HG03135 (cell line): ENCODE measurements around the gene TMEM273.

Experiments used
- ATAC-seq: cut with Tn5 transposase; IDR thresholded peaks from one replicate; pipeline ENCODE4 v1.9.1; 2021; ENCODE audit warnings: mild to moderate bottlenecking, moderate library complexity; ENCODE audit not compliant: unreplicated experiment

The TMEM273 gene

DNA sequence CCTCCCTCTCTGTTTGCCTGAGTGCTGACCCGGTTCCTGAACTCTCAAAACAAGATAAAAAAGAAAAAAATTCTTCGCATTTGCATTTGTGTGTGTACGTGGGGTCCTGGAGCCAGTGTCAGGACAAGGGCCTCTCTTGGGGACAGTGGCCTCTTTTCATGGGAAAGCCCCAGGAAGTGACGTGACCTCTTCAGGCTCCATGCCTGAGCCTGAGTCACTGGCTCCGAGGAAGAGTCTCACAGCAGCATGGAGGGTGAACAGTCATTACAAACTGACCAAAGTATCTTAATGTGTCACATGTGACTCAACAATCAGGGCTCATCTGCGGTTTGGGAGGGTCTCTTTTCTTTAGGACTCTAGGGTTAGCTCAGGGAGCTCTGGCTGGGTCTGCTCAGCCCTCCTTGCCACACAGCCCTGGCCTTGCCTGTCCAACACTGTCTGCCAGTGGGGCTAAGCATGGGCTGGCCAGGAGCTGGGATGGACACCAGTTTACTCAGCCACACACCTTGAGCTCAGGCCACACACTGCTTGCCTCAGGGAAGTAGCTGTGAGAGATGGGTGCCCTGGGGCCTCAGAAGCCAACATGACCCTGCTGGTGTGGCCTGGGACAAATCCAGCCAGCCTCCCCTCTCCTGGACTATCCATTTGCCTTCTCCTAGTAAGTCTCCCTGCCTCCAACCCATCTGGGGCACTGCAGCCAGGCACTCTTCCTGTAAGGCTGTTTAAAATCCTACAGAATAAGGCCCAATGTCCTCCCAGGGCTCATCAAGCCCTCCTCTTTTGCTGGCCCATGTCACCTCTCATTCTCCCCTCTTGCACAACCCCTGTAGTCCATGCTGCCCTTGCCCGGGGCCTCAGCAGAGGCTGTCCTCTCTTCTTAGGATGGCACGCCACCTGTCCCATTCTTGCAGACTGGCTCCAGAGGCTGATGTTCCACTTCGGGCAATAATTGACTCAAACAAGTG is 10.5 kb downstream of the TMEM273 start:
- peak; percentile 72 for ATAC-seq

DNA sequence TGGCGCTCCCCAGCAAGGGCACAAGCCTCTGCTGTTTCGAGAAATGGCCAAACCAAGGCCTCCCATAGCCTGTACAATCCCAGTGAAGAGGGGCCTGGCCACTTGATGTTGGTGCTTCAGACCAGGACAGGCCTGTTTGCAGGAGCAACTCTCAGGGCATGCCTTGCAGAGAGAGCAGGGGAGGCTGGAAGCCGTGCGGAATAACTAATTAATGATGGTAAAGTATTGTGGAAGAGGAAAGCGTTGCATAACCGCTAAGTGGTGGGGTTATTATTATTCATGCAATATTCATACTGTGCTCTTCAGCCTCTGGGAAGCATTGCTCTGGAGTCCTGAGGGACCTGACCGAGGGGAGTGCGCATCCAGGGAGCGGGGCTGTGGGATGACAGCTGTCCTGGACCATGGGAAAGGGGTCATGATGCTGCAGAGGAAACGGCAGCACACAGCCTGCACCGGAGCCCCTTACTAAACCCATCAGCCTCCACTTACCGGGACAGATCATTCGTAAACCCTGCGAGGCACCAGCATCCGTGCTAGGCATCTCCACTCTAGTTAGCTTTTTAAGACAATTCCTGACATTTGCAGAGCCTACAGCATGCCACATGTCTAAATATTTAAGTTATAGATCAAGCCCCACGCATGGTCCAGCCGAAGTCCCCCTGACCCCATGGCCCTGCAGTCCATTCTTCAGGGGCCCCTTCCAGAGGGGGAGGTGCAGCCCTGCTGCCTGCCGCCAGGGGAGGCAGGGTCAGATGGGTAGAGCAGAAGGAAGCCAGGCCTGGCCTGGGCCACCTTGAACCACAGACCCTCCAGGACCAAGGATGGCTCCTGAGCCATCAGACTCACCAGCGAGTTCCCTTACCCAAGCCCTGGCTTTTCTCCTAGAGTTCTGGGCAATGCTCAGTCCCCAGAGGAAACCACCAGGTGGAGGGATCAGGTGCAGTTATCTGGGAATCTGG is 11.6 kb downstream of the TMEM273 start:
- ATAC-seq = no peak

GRCh38 chr10:49175587-49176309 is 12.4 kb downstream of the TMEM273 start:
- no peak for ATAC-seq

DNA sequence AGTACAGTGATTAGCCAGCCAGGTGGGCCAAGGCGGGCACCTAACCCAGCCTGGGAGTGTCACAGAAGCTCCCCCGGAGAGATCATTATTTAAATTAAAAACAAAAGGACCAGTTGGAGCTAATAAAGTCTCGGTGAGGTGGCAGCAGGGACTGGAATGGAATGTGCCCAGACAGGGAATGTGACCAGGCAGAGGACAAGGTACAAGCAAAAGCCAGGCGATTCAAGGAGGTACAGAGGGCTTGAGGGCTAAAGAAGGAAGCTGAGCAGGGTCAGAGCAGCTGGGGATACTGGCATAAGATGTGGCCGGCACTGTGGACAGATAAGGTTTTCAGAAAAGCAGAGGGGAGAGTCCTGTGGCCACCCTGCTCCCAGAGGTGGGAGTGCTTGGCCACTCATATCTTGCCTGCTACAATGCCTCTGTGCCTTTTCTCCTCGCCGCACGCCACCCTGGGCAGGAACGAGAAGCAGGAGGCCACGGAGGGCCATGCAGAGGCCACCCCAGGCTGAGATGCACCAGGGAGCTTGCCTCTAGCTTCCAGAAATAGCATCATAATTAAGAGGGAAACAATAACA is 13.2 kb downstream of the TMEM273 start:
- ATAC-seq = no peak

DNA sequence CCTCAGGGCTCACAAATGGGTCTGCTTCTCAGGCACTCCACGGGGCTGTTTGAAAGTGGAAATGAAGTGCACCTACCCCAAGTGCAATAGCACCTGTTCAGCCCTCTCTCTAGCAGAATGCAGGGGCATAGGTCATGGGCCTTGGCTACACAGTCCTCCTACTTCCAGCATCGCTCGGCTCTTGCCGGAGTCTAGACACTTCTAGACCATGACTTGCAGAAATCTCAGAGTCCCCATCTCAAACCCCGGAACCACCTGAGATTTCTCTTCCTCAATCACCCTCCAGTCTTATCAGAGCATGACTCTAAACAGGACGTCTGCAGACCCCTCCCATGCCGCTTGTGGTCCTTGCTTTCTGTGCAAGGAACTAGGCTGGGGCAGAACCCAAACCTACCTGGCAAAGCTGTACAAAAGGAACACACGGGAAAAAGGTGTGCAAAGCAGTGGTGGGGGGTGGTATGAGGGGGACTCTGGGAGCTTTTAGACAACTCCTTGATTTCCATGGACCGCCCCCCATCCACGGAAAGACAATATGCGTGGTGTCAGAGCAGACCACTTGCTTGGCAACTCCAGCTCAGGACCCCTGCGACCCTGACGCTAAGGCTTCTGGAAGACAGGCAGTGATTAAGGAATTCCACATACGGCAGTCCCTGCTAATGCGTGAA is 13.8 kb downstream of the TMEM273 start:
- ATAC-seq = no peak

- ATAC-seq = no peak
Observed at GRCh38 chr10:49173853-49174252, 14.3 kb downstream of the TMEM273 start.

GRCh38 chr10:49173201-49173772 is 14.9 kb downstream of the TMEM273 start:
- no peak for ATAC-seq

- no peak for ATAC-seq
Observed at GRCh38 chr10:49172777-49173132, 15.4 kb downstream of the TMEM273 start.

DNA sequence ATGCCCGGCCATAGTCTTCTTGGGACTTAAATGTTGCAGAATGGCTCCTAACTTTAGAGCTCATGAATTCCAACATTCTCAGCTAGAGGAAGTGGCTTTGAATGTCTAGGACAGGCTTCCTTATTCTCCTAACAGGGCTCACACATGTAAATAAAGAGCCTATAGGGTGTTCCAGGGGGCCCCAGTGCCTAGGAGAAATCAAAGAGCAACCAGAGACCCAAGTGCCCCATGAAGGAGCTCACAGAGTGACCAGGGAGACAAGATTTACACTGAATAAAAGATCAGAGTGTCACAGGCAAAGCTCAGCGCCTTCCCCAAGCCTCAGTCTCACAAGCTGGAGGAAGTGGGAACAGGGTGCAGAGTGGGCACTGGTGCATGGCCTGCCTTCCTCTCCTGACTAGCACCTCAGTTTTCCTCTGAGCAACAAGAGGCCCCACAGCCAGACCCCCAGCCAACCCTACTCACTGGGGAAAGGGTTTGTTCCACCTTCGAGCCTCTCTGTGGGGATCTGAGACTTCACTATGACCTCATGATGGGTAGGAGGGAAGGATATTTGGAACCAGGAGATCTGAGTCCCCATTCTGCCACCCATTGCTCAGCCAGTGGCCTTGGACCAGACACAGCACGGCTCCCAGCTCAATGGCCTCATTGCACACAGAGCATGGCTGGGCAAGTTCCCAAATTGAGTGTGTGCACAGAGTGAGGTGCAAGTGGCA is 16.0 kb downstream of the TMEM273 start:
- no peak for ATAC-seq

DNA sequence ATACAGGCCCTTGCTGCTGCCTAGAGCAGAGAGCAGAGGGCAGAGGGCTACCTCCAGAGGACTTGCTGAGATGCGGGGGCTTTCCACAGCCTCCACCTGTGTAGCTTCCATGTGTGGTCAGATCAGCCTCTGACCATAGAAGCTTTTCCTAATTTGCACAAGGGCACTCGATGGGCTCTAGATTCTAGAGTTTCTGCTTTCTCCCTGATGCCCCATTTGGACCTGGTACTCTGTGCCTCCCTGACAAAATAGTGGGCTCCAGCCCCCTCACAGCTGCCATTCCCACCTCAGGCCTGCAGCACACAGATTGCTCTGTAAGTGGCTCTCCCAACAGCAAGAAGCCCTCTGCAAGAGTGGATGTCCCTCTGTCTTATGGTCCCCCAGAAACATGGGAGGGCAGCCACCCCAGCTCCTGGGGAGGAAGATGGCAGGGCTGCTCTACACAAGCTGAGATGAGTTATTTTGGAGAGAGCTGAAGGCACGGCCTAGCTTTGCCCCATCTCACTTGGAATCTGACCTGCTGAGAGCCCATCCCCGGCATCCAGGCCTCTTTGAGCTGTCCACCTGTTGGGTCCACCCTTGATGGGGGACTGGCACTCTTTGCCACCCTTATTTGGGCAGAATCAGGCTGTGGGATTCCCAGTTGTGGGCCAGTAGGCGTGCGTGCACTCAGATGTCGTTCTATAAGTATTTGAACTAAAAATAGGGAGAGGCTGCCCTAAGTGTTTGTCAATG is 16.7 kb downstream of the TMEM273 start:
- no peak for ATAC-seq

DNA sequence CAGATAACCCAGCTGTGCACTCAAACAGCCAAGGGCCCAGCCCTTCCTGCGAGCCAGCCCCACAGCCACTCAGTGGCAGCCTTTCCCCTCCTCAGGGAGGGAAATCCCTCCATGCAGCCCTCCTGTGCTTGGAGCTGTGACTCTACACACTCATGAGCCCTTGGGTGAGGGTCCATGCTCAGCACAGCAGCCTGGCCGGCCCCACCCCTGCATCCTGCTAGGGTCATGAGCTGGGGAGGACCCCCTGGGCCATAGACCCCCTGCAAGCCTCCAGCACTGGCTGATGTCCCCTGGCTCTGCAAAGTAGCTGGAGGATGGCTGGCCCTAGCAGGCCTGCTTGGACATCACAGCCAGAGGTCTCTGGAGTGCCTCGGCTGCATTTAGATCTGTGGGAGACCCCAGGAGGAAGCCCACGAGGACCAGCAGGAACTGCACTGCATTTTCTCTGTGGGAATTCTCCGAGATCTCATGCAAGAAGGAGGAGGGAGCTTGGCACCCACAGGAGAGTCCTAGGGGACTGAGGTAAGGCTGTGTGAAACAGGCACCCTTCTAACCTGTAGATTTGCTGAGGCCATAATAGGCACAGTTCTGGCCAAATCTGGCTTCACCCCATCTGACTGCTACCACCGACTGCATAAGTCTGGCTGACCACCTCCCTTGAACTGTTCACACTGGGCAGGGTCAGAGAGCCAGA is 17.4 kb downstream of the TMEM273 start:
- ATAC-seq = no peak

GRCh38 chr10:49169776-49170175 is 18.4 kb downstream of the TMEM273 start:
- no peak for ATAC-seq

DNA sequence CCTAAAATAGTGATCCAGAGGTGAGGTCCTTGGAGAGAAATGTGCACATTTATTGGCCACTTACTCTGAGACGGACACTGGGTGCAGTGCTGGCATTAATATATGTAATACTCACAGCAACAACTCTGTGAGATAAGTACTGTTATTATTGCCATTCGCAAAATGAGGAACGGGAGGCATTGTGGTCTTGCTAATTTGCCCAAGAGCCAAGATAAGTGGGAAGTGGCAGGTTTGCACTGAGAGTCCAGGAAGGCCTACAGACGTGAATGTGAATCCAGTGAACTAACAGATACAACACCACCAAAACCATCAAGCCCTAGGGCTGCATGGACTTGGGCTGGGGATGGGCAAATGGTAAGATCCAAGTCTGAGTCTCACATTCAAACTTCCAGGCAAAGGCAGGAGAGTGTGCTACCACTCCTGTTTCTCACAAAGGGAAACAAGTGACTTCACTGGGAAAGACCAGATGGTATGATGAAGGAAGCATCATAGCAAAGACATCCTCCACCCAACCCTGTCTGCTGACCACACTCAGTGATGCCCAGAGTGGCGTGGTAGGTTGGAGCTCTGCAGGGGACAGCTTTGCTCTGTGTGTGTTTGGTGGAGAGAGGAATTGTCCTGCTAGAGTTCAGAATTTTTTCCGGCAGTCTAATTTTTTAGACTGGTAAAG is 19.2 kb downstream of the TMEM273 start:
- ATAC-seq = no peak

DNA sequence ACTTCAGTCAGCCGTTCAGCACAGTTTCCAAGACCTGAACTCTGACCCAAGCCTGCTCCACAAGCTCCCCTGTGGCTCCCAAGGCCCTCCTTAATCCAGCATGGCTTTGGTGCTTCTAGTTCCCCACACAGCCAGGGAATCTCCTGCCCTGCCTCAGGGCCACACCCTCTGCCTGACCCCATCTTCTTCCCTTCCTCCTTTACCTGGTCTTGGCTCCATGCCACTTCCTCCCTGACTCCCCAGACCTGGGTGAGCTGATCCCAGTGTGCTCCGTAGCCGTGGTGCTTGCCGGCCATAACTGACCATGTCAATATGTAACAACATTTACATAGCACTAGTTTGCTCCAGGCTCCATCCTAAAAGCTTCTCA is 20.0 kb downstream of the TMEM273 start:
- no peak for ATAC-seq

DNA sequence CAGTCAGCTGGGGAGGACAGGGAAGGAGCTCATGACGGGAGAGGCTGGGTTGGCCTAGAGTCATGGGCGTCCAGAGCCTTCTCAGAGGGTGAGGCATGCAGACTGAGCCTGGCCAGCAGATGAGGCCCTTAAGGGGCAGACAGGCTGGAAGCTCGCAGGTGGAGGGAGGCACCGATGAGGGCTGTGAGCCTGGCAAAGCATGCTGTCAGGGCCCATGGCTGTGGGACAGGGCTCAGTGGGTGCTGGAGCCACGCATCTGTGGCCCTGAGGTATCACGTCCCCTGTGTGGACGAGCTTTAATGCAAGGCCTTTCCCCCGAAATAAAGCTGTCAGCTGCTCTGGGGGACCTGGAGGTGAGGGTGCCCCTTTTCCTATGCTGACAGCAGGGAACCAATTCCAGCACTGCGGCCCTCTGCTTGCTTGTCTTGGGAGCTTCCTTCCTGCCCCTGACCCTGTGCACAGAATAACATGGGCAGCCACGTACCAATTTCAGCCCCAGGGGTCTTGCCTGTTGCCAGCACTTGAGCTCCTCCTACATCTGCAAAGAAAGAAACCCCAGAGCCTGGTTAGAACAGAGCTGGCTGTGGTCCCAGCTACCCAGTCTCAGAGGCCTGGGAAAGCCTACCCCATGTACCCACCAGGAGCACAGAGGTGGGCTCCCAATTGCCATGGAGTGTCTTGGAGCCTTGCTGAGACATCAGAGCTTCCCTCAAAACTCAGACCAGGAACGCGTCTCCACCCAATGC is 20.6 kb downstream of the TMEM273 start:
- ATAC-seq = no peak

DNA sequence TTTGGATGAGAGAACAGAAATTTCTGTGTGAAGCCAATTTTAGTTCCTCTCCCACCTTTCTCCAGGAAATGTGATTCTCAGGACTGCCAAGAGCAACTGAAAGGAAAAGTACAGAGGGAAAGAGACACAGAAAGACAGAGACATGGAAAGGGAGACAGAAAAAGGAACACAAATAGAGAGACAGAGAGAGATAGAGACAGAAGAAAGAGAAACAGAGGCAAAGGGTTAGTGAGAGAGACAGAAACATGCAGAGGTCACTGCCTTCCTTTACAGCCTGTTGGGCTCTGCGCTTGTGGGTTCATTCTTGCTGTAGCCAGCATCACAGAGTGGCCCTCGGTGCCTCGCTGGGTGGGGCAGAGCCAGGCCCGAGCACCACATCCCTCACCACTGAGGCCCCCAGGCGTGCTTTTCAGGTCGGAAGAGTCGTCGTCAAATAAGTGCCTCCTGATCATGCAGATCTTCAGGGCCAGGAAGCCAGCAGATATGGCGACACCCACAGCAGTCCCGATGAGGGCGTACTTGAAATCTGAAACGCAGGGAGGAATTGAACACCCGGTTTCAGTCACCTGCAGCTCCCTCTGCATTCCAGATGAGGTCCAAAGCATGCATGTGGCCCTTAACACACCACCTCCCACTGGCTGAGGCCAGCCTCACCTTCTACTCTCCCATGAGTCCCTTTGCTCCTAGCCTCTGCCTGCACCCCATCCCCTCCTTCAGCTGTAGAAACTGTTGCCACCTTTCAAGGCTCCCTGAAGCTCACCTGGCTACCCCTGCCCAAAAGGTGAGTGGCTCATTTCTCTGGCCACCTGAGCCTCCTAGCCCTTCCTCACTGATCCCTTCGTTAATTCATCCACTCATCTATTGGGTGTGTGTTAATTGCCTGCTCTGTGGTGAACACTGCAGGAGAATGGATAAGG is 21.4 kb downstream of the TMEM273 start:
- ATAC-seq = no peak
